ENCODE results near the gene TSHZ2. TPM values are rescaled to one million over a fixed set of nuclear protein-coding genes. Genes with fewer than 3 reads are reported as not detected.

The TSHZ2 gene
- total RNA-seq, 4 donors from 2014 or later, result 1.9 to 12.9 (median 5.0) TPM

GRCh38 chr20:53157443-53158408 lies 185.6 kb downstream of the TSHZ2 start:
- Histone ChIP-seq H3K9me3 (no peaks in the 10 kb centered on the region), H3K36me3 (no peaks in the 10 kb centered on the region), H3K4me1 (peaks cover 0 to 8% (median 0%) of the 10 kb centered on the region in 4 donors), H3K4me3 (no peak overlapping the region), H3K27ac (no peak overlapping the region), H3K27me3 (no peaks in the 10 kb centered on the region)
- DNase-seq, result peak; percentile 59
- intact Hi-C loops (cut with DNase I; ENCODE audit: low total_unique reads) (no loop called here), in situ Hi-C loops (cut with MboI; ENCODE audit: low pct_ligation_motif_present in 1 of 4, low pct_unique_long_range_greater_than_20kb in 1 of 4, low sequenced_read_pairs in 3 of 4) (loop anchor here in 1 of 4 donors (25.0 kb wide), 2 partner anchors 380 to 805 kb away; no protein-coding TSS in a partner anchor)
- 60 to 79% methylated on average over 2 to 11 of the region's 11 CpGs for WGBS, 2 donors (ENCODE audit: low coverage in 1 of 2)
- TF ChIP-seq EP300 (IDR thresholded peaks at IDR 0.05; ENCODE audit: low read depth), result no peak
- TF ChIP-seq, protein P1, sequence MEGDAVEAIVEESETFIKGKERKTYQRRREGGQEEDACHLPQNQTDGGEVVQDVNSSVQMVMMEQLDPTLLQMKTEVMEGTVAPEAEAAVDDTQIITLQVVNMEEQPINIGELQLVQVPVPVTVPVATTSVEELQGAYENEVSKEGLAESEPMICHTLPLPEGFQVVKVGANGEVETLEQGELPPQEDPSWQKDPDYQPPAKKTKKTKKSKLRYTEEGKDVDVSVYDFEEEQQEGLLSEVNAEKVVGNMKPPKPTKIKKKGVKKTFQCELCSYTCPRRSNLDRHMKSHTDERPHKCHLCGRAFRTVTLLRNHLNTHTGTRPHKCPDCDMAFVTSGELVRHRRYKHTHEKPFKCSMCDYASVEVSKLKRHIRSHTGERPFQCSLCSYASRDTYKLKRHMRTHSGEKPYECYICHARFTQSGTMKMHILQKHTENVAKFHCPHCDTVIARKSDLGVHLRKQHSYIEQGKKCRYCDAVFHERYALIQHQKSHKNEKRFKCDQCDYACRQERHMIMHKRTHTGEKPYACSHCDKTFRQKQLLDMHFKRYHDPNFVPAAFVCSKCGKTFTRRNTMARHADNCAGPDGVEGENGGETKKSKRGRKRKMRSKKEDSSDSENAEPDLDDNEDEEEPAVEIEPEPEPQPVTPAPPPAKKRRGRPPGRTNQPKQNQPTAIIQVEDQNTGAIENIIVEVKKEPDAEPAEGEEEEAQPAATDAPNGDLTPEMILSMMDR (IDR thresholded peaks at IDR 0.05), result peak; percentile 33 to 49 (median 44)

GRCh38 chr20:53159160-53159559 lies 187.0 kb downstream of the TSHZ2 start:
- Histone ChIP-seq H3K9me3 (no peaks in the 10 kb centered on the region), H3K27ac (no peak overlapping the region), H3K27me3 (no peaks in the 10 kb centered on the region), H3K36me3 (no peaks in the 10 kb centered on the region), H3K4me1 (peaks cover 0 to 8% (median 0%) of the 10 kb centered on the region in 4 donors), H3K4me3 (no peak overlapping the region)
- WGBS, 2 donors (ENCODE audit: low coverage in 1 of 2), result 57 to 61% methylated on average over 1 of the region's 1 CpG
- no peak for TF ChIP-seq EP300 (IDR thresholded peaks at IDR 0.05; ENCODE audit: low read depth)
- no peak for DNase-seq
- intact Hi-C loops (cut with DNase I; ENCODE audit: low total_unique reads), result no loop called here
- in situ Hi-C loops (cut with MboI; ENCODE audit: low pct_ligation_motif_present in 1 of 4, low pct_unique_long_range_greater_than_20kb in 1 of 4, low sequenced_read_pairs in 3 of 4), result loop anchor here in 1 of 4 donors (25.0 kb wide), 2 partner anchors 378 to 803 kb away; no protein-coding TSS in a partner anchor

GRCh38 chr20:53161073-53161472 lies 188.9 kb downstream of the TSHZ2 start:
- no peak overlapping the region for H3K4me3 ChIP-seq
- no peak for DNase-seq
- H3K27me3 ChIP-seq, result no peaks in the 10 kb centered on the region
- in situ Hi-C loops (cut with MboI; ENCODE audit: low pct_ligation_motif_present in 1 of 4, low pct_unique_long_range_greater_than_20kb in 1 of 4, low sequenced_read_pairs in 3 of 4) (loop anchor here in 1 of 4 donors (25.0 kb wide), 2 partner anchors 376 to 801 kb away; no protein-coding TSS in a partner anchor), intact Hi-C loops (cut with DNase I; ENCODE audit: low total_unique reads) (no loop called here)
- 81 to 91% methylated on average over 2 to 3 of the region's 3 CpGs for WGBS, 2 donors (ENCODE audit: low coverage in 1 of 2)
- H3K36me3 ChIP-seq, result no peaks in the 10 kb centered on the region
- no peak for TF ChIP-seq POLR2A (IDR thresholded peaks at IDR 0.05)
- no peak for TF ChIP-seq EP300 (IDR thresholded peaks at IDR 0.05; ENCODE audit: low read depth)
- no peak for TF ChIP-seq POLR2AphosphoS5 (IDR thresholded peaks at IDR 0.05)
- TF ChIP-seq, protein P1 (IDR thresholded peaks at IDR 0.05), result no peak
- H3K27ac ChIP-seq, result no peak overlapping the region
- H3K9me3 ChIP-seq, result no peaks in the 10 kb centered on the region
- H3K4me1 ChIP-seq, result peaks cover 0 to 8% (median 0%) of the 10 kb centered on the region in 4 donors

- in situ Hi-C loops (cut with MboI; ENCODE audit: low pct_ligation_motif_present in 1 of 4, low pct_unique_long_range_greater_than_20kb in 1 of 4, low sequenced_read_pairs in 3 of 4) (loop anchor here in 1 of 4 donors (25.0 kb wide), 2 partner anchors 376 to 801 kb away; no protein-coding TSS in a partner anchor), intact Hi-C loops (cut with DNase I; ENCODE audit: low total_unique reads) (no loop called here)
- Histone ChIP-seq H3K4me1 (peaks cover 0 to 8% (median 0%) of the 10 kb centered on the region in 4 donors), H3K27me3 (no peaks in the 10 kb centered on the region), H3K27ac (no peak overlapping the region), H3K4me3 (no peak overlapping the region), H3K36me3 (no peaks in the 10 kb centered on the region), H3K9me3 (no peaks in the 10 kb centered on the region)
- WGBS, 2 donors (ENCODE audit: low coverage in 1 of 2), result 89 to 96% methylated on average over 4 of the region's 4 CpGs
- TF ChIP-seq EP300 (IDR thresholded peaks at IDR 0.05; ENCODE audit: low read depth) (no peak), POLR2A (IDR thresholded peaks at IDR 0.05) (no peak), POLR2AphosphoS5 (IDR thresholded peaks at IDR 0.05) (no peak)
- TF ChIP-seq, protein P1 (IDR thresholded peaks at IDR 0.05), result no peak
- no peak for DNase-seq
Observed at GRCh38 chr20:53161473-53161872, 189.3 kb downstream of the TSHZ2 start.
